HG02571 (cell line): Measurements from ENCODE around the gene GADL1.

ENCODE experiments used
- ATAC-seq: cut with Tn5 transposase; IDR thresholded peaks from one replicate; pipeline ENCODE4 v1.9.1; 2021; ENCODE audit warnings: mild to moderate bottlenecking, moderate library complexity; ENCODE audit not compliant: unreplicated experiment

Gene GADL1, protein sequence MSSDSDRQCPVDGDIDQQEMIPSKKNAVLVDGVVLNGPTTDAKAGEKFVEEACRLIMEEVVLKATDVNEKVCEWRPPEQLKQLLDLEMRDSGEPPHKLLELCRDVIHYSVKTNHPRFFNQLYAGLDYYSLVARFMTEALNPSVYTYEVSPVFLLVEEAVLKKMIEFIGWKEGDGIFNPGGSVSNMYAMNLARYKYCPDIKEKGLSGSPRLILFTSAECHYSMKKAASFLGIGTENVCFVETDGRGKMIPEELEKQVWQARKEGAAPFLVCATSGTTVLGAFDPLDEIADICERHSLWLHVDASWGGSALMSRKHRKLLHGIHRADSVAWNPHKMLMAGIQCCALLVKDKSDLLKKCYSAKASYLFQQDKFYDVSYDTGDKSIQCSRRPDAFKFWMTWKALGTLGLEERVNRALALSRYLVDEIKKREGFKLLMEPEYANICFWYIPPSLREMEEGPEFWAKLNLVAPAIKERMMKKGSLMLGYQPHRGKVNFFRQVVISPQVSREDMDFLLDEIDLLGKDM

DNA sequence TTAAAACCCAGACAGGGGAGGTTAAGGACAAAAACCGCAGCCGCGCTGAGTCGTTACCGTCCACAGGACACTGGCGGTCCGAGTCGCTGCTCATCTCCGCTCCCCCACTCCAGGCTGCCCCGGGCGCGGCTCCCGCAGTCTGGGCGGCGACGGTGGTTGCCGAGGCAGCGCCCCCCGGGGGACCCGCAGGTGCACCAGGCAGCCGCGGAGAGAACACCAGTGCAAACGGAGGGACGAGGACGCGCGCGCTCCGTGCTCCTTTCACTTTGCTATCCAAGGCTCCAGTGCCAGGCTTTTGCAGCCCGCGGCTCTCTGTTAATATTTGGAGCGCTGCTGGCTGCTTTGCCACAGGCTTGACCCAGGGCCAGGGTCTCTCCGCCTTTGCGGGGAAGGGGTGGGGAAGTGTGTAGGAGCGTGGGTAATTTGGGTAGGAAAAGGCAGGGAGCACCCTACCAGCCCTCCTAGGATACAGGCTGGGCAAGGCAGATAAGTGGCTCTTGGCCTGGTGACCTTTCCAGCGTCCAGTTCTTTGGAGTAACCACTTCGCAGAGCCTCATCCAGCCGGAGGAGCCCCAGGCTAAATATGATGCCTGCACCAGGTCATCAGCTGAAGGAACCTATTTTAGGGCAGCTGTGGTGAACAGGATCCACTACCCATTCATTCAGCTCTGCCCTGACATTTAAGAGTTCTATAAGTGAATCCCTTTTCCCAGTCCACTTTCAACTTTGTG is at the start of gene GADL1:
Gene GADL1 (minus strand): TSS at position 141 of the 731 bp plus-strand sequence. CDS start 47 bp downstream, at position 94.
- ATAC-seq = no peak

DNA sequence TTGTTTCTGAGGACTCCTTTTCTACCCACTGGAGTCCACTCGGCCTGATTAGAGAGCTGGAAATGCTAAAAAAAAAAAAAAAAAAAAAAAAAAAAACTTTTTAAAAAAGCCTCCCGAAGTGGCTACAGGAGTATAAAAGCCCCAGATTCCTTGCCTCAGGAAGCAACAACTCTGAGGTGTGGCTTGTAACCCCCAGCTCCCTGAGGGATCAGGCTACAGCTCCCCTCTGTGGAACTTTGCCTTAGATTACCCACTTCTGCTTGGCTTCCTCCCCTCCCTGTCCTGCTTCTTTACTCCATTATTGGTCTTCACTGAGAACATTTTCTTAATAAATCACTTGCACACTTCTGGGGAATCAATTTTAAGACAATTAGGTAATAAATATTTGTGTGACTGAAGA is 49.7 kb upstream of the GADL1 start:
- no peak for ATAC-seq

DNA sequence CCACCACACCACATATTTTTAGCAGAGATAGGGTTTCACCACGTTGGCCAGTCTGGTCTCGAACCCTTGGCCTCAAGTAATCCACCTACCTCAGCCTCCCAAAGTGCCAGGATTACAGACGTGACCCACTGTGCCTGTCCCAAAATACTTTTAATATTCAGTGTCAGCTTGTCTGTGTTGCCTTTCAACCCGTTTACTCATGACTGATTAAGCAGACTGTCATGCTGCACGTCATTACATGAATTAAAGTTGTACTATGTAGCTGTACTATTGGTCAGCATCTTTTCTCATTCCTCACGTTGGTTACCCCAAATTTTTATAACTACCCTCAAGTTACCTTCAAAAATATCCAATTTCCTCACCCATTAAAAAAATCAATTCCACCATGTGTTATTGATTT is 48.7 kb upstream of the GADL1 start:
- no peak for ATAC-seq

DNA sequence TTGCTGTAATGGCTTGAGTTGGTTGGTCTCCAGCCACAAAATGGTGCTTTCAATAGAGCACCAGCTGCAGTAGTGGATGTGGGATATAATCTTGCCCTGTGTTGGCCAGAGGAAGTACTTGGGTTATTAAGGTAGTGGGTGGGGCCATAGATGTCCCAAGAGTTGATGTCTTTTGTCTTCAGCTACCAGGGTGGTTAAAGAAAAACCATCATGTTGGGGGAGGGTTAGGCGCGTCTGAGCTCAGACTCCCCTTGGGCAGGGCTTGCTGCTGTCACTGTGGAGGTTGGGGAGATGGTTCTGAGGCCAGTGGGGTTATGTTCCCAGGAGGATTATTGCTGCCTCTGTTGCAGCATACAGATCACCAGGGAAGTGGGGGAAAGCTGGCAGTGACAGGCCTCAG is 46.9 kb upstream of the GADL1 start:
- no peak for ATAC-seq

DNA sequence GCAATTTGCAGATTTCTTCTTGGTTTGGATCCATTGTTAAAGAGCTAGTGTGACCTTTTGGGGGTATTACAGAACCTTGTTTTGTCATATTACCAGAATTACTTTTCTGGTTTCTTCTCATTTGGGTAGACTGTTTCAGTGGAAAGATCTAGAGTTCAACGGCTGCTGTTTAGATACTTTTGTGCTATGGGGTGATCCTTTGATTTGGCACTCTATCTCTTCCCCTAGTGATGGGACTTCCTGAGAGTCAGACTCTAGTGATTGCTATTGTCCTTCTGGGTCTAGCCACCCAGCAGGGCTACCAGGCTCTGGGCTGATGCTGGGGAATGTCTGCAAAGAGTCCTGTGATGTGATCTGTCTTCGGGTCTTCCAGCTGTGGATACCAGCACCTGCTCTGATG is 46.3 kb upstream of the GADL1 start:
- ATAC-seq = no peak

DNA sequence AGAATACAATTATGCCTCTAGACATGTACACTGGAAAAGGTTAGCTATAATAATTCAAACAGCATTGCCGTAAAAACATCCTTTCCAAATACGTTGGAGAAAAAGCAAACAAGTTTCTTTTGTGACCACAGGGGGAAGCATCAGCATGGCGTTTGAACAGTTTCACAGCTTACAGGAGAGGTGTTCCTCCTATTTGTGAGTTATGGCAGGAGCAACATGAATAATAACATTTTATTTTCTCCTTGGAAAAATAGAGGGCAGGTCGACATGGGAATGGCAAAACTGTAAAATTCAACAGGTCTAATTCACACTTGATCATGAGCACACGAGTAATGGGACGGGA is 39.7 kb upstream of the GADL1 start:
- no peak for ATAC-seq

DNA sequence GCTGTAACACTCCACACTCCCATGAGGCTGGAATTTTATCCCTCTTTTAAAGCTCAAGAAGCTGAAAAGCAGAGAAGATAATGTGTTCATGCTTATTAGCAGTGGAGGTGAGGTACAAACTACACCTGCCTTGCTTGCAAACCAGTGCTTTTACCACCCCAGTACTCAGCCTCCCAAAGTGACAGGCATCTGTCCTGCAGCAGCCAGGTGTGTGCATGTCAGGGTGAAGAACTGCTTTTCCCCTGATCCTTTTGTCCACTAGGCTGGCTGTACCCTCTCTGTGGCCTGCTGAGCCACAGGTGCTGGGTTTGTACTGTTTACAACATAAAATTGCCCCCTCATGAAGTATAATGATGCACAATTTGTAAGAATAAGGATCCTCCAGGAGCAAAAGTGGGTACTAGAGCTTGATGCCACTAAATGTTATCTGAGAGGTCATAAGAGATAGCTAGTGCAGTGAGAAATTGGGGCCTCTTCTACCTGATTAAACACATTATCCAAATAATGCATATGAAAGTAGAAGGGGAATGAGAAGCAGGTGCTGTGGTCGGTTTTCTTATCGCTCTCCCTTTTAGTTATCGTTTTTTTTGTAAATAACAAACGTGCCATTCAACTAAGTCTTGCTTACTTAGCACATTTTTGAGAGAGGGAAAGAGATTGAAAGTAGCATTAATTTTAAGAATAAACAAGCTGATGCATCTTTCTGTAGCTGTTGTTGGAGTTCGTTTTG is 39.2 kb upstream of the GADL1 start:
- no peak for ATAC-seq

DNA sequence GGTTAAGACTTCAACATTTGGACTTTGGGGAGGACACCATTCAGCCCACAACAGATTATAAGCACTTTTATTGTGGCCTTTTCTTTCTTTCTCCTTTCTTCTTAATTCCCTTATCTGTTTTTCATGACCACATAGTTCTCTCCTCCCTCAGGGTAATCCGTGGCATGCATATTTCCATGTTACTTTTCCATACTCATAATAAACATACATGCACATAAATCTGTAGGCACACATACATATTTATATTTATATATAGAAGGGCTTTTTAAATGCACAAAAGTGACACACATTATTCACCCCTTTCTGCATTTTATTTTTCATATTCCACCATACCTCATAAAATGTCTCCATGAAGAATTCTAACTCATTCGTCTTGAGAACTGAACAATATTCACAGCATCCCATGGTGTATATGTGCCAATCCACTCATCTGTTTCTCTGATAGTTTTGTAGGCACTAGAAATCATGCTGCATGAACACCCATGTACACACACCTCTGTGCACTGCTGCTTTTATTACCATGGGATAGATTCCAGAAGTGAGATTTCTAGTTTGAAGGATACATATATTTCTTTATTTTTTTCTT is 38.1 kb upstream of the GADL1 start:
- ATAC-seq = no peak

DNA sequence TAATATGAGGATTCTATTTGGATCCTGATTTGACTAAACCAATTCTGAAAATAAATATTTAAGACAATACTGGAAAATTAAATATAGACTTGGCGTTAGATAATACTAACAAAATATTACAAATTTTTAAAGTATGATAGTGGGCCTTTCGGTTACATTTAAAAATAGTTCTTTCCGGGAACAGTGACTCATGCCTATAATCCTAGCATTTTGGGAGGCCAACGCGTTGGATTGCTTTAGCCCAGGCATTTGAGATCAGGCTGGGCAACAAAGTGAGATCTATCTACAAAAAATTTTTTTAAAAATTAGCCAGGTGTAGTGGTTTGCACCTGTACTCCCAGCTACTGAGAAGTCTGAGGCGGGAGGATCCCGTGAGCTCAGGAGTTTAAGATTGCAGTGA is 30.3 kb upstream of the GADL1 start:
- ATAC-seq = no peak

DNA sequence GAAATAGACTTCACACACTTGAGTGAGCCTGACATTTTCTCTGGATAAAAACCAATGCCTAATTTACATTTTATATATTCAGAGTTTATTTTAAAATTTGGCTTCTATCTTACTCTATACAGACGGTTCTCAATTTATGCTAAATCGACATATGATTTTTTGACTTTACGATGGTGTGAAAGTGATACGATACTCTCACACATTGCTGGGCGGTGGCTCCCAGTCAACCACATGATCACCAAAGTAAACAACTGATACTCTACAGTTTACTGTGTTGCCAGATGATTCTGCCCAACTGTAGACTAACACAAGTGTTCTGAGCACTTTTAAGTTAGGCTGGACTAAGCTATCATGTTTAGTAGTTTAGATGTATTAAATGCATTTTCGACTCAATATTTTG is 25.1 kb upstream of the GADL1 start:
- ATAC-seq = no peak

DNA sequence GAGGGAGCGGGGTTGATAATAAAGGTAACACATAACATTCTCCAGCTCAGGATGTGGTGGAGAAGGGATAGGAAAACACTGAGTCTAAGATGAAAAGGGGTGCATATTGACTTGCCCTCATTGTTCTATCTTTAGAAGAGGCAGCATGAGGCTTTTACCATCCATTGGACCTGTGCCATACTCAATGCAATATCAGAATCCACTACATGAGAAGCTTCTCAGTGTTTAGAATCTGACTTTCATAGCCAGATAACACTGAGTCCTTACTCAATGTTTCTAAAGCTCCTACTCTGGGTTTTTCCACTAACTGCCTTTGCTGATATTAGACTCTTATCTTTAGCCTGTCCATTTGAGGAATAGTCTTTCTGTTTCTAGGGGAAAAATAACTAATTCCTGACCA is 24.3 kb upstream of the GADL1 start:
- no peak for ATAC-seq

DNA sequence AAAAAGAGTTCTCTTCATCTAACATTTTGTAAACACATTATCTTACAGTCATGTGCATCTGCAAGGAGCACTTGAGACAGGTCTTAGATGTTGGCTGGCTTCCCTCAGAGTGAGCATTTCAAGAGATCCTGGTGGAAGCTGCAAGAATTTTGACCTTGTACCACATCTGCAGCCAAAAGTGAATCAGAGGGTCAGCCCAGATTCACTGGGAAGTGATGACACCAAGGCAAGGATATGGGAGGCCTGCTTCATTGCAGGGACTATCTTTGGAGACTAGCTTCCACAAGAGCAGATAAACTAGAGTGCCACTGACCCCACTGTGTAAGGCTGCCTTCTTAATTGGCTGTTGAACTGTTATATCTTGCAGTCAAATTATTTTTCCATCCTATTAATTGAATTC is 21.3 kb upstream of the GADL1 start:
- no peak for ATAC-seq

DNA sequence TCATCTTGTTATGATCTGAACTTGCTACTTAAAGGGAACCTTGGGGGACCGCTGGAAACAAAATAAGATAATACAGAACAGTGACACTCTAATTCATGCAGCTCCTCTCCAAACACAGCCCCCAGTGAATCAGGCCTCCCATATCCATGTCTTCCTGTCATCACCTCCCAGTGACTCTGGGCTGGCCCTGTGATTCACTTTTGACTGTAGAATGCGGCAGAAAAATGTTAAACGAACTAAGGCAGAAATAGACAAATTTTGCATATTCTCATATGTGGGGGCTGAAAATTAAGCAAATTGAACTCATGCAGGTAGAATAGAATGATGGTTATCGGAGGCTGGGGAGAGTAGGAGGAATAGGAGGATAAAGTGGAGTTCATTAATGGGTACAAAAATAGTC is 20.2 kb upstream of the GADL1 start:
- no peak for ATAC-seq

DNA sequence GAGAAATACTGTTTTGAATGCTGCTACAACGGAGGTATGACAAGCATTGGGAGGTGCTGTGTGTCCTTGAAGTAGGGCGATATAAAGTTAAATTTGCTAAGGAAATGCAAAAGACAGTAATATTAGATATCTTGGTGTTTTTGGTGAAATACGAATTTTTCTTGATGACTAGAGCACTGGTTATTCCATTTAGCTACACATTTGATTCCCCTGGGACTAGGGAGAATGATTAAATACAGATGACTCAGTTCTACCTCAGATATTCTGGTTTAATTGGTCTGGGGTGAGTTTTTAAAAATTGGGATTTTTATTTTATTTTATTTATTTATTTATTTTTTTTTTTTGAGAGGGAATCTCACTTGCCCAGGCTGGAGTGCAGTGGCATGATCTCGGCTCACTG is 18.7 kb upstream of the GADL1 start:
- ATAC-seq = no peak

DNA sequence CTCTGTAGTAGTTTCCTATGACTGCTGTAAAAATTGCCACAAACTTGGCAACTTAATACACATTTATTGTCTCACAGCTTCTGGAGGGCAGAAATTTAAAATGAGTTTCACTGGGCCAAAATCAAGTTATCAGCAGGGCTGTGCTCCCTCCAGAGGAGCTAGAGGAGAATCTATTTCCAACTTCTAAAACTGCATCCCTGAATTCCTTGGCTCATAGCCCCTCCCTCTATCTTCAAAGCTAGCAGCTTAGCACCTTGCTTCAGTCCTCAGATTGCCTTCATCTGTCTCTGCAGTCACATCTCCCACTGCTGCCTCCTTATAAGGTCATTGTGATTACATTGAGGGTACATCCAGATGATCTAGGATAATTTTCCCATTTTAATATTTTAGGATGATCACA is 17.8 kb upstream of the GADL1 start:
- ATAC-seq = no peak

DNA sequence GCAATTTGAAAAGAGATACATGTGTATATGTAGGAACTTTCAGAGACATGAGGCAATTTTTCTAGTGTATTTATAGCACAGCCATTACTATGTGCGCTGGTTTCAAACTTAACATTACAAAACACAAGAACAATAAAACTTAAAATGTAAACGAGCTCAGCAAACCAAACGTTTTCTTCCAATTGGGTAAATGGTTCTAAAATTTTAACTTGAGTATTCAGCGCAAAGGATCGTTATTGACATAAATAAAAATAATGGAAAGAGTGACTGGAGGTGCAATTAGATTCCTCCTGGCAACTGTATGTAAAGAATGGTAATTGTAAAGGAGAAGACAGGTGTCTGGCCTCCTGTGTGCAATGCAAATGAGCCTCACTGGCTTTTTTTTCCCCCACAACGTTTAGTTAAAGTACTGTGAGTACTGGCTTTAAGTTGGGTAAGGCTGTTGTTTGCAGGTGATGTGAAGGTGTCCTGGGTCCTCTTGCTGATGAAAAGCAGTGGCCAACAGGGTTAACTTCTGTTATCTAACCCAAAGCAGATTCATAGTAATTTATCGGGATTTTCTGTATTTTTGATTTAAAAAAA is 14.1 kb upstream of the GADL1 start:
- ATAC-seq = no peak

DNA sequence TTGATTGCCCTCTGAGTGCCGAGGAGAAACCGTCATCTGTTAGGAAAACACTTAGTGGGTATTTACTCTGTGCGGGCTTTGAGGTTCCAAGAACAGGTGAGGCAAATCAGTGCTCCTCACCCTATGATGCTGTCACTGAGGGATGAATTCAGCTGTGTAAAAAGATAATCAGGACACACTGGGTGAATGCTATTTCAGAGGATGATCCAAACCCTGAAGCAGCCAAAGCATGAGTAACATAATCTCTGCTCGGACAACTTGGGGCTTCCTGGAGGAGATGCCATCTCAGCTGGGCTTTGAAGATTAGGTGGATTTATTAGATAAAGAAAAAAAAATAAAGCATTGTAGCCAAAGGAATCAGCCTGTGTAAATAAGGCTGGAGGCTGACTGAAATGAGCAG is 10.5 kb upstream of the GADL1 start:
- no peak for ATAC-seq

DNA sequence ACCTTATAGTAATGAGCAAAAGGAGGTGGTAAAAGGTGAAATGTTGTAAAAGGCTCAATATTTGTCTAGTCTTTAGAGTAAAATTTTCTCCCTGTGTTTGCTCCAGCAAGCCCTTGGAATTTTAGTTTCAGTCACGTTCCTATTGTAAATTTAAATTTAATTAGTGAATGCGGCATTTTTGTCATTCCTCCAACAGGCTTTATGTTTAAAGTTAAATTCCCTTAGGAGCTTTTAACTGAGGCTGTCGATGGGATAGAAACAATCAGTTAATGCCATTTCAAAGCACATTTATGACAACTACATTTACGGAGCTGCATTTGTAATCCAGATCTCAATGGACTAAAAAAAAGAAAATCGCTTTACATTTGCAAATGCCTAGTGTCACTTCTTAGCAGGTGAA is 868 bp upstream of the GADL1 start:
- ATAC-seq = no peak

DNA sequence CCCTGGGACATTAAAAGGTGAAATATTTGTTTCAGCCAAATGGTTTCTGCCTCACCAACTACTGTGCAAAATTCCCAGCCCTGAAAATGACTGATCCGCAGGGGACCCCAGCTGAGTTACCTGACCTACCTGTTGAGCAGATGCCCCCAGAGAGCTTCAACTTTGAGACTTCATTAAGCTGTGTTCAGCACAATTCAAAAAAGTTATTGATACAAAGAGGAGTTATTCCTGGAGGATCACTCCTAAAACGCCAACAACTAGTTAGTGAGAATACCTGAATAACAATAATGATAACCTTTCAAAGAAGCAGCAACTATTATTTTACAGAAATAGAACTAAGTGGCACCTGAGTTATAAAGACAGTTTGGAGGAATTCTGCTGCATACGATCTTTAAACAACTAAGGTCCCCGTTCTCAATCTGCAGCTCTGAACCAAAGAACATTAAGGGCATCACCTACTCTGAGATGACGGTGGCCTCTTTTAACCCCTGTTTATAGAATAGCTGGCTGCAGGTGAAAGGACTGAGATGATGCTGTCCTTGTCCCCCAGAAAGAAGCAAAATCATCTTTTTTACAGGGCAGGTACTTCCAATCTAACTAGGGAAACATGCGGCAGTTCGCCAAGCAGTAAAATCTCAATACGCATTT is 659 bp downstream of the GADL1 start:
- no peak for ATAC-seq

DNA sequence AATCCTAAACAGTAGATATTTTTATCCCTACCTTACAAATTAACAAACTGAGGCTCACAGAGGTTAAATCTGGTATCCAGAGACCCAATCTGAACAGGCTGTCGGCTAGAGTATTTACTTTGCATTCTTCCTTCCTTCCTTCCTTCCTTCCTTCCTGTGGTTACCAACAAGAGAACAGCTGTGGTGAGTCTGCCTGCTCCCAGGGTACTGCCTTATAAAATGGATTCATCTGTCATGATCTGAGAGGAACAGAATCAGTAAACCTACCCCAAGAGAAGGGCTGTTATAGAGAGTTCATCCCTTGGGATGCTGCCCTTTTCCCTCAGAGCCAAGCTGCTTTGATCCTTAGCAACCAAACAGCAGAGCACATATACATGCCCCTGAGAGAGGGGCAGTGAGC is 3.6 kb downstream of the GADL1 start:
- ATAC-seq = no peak
